ENCODE results near the gene M6PR.
"Not testable (repeated sequence)": the region's sequence is repeated elsewhere in the genome, so short reads cannot be mapped to it uniquely, and the experiment has no call there.

Gene M6PR

DNA sequence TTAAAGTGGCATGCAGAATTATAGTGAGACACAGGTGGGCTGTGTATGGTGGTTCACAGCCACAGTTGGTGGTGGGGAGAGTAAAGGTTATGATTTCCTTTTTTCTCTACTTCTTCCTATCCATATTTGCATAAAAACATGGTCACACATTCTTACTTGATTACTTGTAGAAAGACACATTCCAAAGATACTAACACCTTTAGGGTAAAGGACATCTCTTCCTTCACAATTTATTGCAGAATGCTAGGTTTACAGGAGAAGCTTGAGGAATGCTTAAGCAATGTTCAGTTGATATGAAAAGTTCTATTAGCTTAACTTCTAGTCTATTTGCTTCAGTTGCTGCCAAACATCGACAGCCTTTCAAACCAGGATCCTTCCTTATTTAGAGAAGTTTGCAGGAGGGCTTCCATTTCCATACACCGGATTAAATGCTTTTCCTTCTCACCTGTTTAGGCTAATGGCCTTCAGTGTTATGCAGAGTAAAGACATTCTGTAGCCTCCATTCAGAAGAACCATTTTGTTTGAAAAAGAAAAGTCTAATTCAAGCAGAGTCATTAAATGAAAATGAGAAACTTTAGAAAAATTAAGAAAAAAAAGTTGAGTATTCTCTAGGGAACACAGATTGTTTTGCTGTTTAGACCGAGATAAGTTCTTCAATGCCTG is 37.7 kb downstream of the M6PR start:
- DNase-seq = no peak

DNA sequence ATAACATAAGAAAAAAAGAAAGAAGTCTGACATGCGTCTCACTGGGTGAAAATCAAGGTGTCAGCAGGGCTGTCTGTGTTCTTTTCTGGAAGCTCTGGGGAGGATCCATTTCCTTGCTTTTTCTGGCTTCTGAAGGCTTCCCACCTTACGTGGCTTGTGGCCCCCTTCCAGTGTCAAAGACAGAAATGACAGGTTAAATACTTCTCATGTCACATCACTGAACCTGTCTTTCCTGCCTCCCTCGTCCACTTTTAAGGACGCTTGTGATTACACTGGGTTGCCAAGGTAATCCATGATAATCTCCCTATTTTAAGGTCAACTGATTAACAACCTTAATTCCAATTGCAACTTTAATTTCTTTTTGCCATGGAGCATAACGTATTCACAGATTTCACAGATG is 39.7 kb downstream of the M6PR start:
- no peak for DNase-seq

DNA sequence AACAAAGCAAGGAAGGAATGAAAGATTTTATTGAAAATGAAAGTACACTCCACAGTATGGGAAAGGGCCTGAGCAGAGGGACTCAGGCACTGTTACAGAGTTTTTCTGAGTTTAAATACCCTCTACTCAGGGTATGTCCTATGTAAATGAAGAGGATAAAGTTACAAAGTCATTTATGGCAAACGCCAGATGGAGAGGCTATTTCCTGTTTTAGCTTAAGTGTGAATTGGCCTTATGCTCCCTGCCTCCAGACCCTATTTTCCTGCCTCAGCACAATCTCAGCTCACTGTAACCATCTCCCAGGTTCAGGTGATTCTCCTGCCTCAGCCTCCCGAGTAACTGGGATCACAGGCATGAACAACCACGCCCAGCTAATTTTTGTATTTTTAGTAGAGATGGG is 41.9 kb downstream of the M6PR start:
- DNase-seq = no peak

DNA sequence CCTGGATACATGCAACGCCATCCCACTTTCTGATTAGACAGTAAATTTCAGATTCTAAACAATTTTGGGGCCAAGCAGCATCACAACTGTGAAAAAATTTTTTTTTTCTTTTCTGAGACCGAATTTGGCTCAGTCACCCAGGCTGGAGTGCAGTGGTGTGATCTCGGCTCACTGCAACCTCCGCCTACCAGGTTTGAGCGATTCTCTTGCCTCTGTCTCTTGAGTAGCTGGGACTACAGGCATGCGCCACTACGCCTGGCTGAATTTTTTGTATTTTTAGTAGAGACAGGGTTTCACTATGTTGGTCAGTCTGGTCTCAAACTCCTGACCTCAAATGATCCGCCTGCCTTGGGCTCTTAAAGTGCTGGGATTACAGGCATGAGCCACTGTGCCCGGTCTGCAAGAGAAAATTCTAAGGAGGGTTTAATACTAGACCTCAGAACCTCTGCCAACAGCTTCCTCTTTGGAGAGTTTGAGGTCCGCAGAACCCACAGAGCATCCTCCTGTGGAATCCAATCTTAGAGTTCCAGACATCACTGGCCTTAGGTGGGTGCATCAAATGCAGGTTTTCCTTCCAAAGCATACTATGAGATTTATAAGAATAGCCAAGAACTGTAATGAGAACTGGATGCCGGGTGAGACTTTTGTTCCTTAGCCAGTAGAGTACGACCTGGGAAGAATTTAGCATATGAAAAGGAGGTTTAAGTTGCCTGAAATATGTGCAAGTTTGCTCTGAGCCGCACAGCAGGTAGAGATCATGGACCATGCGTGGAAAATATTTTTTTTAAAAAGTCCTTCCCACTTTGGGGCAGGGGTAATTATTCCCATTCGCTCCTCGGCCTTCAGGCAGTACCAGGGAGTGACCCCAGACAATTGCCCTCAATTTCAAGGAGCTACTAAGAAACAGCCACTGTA is 42.9 kb downstream of the M6PR start:
- no peak for DNase-seq

DNA sequence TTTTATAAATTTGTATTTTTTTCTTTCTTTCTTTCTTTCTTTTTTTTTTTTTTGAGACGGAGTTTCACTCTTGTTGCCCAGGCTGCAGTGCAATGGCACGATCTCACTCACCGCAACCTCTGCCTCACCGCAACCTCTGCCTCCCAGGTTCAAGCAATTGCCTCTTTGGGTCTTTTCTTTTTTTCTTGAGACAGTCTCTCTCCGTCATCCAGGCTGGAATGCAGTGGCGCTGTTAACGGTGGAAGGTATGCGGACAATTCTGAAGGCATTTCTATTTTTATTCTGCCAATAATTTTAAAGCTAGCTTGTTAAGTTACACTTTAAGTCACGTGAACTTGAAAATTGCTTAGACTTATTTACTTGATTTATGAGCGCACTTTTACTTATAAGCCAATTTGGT is 43.9 kb downstream of the M6PR start:
- no peak for DNase-seq

DNA sequence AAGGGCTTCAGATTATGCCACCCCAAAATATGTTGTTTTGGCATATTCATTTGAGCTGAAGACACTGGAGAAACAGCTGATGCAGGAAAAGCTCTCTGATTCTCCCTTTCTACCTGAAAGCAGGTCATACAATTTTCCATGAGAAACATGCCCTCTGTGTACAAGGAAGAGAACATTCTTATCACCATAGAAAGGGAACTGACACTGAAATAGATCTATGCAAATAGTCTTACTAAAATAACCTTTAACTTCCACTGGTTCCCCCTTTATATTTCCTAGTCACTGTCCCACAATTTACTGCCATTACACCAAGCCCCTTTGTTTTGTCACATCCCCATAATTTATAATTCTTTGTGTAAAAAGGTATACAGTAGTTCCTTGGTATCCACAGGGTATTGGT is 44.8 kb downstream of the M6PR start:
- no peak for DNase-seq

DNA sequence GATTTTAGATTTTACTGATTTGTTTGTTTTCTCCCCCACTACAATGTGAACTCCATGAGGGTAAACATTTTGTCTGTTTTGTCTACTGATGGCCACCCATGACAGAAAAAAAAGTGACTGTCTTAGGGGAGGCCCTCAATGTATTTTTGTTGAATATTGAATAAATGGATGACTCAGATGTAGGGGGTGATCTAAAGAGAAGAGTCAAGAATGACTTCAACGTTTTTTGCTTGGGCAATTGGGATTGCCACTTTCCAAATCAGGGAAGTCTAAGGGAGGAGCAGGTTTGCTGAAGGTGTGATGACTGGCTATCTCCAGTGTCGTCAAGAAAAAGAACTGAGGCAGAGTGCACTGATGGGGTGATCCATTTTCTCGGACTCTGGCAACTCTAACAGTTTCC is 45.8 kb downstream of the M6PR start:
- DNase-seq = no peak

DNA sequence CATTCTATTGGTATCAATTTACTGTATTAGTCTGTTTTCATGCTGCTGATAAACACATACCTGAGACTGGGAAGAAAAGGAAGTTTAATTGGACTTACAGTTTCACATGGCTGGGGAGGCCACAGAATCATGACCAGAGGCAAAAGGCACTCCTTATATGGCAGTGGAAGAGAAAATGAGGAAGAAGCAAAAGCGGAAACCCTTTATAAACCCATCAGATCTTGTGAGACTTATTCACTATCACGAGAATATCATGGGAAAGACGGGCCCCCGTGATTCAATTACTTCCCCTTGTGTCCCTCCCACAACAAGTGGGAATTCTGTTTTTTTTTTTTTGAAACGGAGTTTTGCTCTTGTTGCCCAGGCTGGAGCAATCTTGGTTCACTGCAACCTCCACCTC is 46.7 kb downstream of the M6PR start:
- not testable (repeated sequence) for DNase-seq

DNA sequence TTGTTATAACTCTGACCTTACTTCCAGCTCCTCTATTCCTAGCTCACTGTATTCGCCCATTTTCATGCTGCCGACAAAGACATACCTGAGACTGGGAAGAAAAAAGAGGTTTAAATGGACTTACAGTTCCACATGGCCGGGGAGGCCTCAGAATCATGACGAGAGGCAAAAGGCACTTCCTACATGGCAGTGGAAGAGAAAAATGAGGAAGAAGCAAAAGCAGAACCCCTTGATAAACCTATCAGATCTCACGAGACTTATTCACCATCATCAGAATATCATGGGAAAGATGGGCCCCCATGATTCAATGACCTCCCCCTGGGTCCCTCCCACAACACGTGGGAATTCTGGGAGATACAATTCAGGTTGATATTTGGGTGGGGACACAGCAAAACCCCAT is 49.6 kb downstream of the M6PR start:
- DNase-seq = no peak

DNA sequence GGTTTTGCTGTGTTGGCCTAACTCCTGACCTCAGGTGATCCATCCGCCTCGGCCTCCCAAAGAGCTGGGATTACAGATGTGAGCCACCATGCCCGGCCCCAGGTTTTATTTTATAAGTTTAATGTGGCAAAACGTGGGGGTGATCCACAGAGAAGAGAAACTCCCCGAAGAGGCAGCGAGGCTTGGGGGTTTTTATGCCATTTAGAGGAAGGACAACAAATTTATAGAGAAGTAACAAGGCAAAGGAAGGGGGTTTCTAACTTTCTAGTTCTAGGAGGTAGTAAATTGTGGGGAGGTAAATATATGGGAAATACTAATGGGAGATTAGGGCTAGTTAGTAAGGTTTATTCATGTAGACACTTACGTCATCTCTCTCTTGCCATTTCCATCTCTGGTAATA is 52.4 kb downstream of the M6PR start:
- no peak for DNase-seq

DNA sequence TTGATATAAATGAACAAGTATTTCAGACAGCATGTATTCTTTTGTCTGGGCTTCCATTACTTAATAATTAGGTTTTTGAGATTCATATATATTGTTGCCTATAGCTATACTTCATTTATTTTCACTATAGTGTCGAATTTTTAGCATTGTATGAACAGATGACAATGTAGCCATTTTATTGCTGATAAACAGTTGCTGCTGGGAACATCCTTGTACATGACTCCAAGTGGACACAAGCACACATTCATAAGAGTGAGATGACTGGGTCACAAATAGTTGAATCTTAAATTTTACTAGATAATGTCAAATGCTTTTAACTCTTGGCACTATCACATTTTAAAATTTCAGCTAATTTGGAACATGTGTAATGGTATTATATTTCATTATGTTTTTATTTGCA is 54.5 kb downstream of the M6PR start:
- DNase-seq = no peak

DNA sequence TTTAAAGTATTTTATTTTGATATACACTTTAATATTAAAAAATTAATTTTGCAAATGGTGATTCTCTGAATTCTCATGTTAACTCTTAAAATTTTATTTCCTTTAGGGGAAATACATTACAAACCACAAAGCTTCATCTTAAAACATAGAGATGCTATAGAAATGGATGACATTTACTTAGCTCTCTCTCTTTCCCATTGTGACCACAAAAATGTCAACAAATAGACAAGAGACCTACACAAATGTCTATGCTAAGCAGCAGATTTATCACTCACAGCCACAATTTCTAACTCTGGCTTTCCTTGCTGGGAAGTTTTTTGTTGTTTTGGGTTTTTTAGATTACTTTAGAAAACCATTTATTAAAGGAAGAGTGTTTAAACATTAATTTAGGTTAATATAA is 55.1 kb downstream of the M6PR start:
- DNase-seq = no peak

DNA sequence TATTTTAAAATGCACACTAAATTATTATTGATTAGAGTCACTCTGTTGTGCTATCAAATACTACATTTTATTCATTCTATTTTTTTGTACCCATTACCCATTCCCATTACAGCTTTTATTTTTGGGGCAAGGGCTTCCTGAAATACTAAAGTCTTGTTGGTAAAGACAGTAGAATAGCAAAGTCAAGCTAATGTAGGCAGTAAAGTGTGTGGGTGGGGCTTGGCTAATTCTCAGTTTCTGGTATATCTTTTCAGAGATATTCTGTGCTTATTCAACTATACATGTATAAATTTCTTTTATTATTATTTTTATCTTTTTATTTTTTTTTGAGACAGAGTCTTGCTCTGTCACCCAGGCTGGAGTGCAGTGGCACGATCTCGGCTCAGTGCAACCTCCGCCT is 57.5 kb downstream of the M6PR start:
- DNase-seq = no peak
